ENCODE data around the gene KRT10.

Gene KRT10

GRCh38 chr17:40850293-40850972 is 28.0 kb upstream of the KRT10 start:
- Histone ChIP-seq H3K27me3 (peaks cover 0 to 4% of the 10 kb centered on the region in 2 donors), H3K4me3 (no peak overlapping the region), H3K4me1 (peaks cover 0 to 3% (median 0%) of the 10 kb centered on the region in 4 donors), H3K27ac (no peak overlapping the region), H3K9me3 (no peaks in the 10 kb centered on the region), H3K36me3 (no peaks in the 10 kb centered on the region)
- no peak for TF ChIP-seq CTCF (IDR thresholded peaks at IDR 0.05)
- DNase-seq = no peak
- intact Hi-C loops (cut with DNase I; ENCODE audit: low total_unique reads) = no loop called here

- Histone ChIP-seq H3K4me1 (peaks cover 0 to 3% (median 0%) of the 10 kb centered on the region in 4 donors), H3K9me3 (no peaks in the 10 kb centered on the region), H3K27ac (no peak overlapping the region), H3K4me3 (no peak overlapping the region), H3K36me3 (no peaks in the 10 kb centered on the region), H3K27me3 (peaks cover 0 to 4% of the 10 kb centered on the region in 2 donors)
- intact Hi-C loops (cut with DNase I; ENCODE audit: low total_unique reads) = no loop called here
- no peak for DNase-seq
- TF ChIP-seq CTCF (IDR thresholded peaks at IDR 0.05) = no peak
Measured at GRCh38 chr17:40849723-40850122, 27.3 kb upstream of the KRT10 start.

GRCh38 chr17:40848583-40849235 is 26.3 kb upstream of the KRT10 start:
- no peak for TF ChIP-seq CTCF (IDR thresholded peaks at IDR 0.05)
- H3K36me3 ChIP-seq = no peaks in the 10 kb centered on the region
- H3K9me3 ChIP-seq = no peaks in the 10 kb centered on the region
- intact Hi-C loops (cut with DNase I; ENCODE audit: low total_unique reads) = no loop called here
- H3K27me3 ChIP-seq = peaks cover 0 to 4% of the 10 kb centered on the region in 2 donors
- no peak for DNase-seq
- H3K4me1 ChIP-seq = no peaks in the 10 kb centered on the region
- H3K27ac ChIP-seq = no peak overlapping the region
- H3K4me3 ChIP-seq = no peak overlapping the region

- no peak overlapping the region for H3K4me3 ChIP-seq
- no peaks in the 10 kb centered on the region for H3K4me1 ChIP-seq
- H3K27me3 ChIP-seq = peaks cover 0 to 4% of the 10 kb centered on the region in 2 donors
- intact Hi-C loops (cut with DNase I; ENCODE audit: low total_unique reads) = no loop called here
- no peak for TF ChIP-seq CTCF (IDR thresholded peaks at IDR 0.05)
- no peaks in the 10 kb centered on the region for H3K36me3 ChIP-seq
- H3K9me3 ChIP-seq = no peaks in the 10 kb centered on the region
- H3K27ac ChIP-seq = no peak overlapping the region
- no peak for DNase-seq
Measured at GRCh38 chr17:40846515-40847144, 24.2 kb upstream of the KRT10 start.

GRCh38 chr17:40844671-40845107 is 22.3 kb upstream of the KRT10 start:
- Histone ChIP-seq H3K4me1 (no peaks in the 10 kb centered on the region), H3K9me3 (no peaks in the 10 kb centered on the region), H3K36me3 (no peaks in the 10 kb centered on the region), H3K27me3 (peaks cover 0 to 4% of the 10 kb centered on the region in 2 donors), H3K4me3 (no peak overlapping the region), H3K27ac (no peak overlapping the region)
- intact Hi-C loops (cut with DNase I; ENCODE audit: low total_unique reads) = no loop called here
- TF ChIP-seq CTCF (IDR thresholded peaks at IDR 0.05) = no peak
- DNase-seq = no peak
